ENCODE measurements around the gene FKBP8.

Gene FKBP8

GRCh38 chr19:18518639-18519038 is 24.7 kb downstream of the FKBP8 start:
- no peak for TF ChIP-seq CTCF (IDR thresholded peaks at IDR 0.05; ENCODE audit: low read depth, low read length)
- no peak for TF ChIP-seq MAX (IDR thresholded peaks at IDR 0.05; ENCODE audit: low read depth, low read length)
- TF ChIP-seq POLR2A (IDR thresholded peaks at IDR 0.05; ENCODE audit: extremely low read depth, insufficient read length): no peak
- TF ChIP-seq MYC (IDR thresholded peaks at IDR 0.05; ENCODE audit: low read depth, low read length): no peak
- H3K4me3 ChIP-seq (ENCODE audit: low read depth, low read length): no peak overlapping the region
- no peak for DNase-seq (ENCODE audit: low read depth)

GRCh38 chr19:18517606-18518005 is 25.8 kb downstream of the FKBP8 start:
- H3K4me3 ChIP-seq (ENCODE audit: low read depth, low read length): no peak overlapping the region
- TF ChIP-seq CTCF (IDR thresholded peaks at IDR 0.05; ENCODE audit: low read depth, low read length) (no peak), MYC (IDR thresholded peaks at IDR 0.05; ENCODE audit: low read depth, low read length) (no peak), POLR2A (IDR thresholded peaks at IDR 0.05; ENCODE audit: extremely low read depth, insufficient read length) (no peak)
- no peak for DNase-seq (ENCODE audit: low read depth)

GRCh38 chr19:18515959-18516358 is 27.4 kb downstream of the FKBP8 start:
- TF ChIP-seq MYC (IDR thresholded peaks at IDR 0.05; ENCODE audit: low read depth, low read length) (no peak), POLR2A (IDR thresholded peaks at IDR 0.05; ENCODE audit: extremely low read depth, insufficient read length) (no peak), MAX (IDR thresholded peaks at IDR 0.05; ENCODE audit: low read depth, low read length) (no peak), CTCF (IDR thresholded peaks at IDR 0.05; ENCODE audit: low read depth, low read length) (no peak)
- no peak overlapping the region for H3K4me3 ChIP-seq (ENCODE audit: low read depth, low read length)
- DNase-seq (ENCODE audit: low read depth): no peak

GRCh38 chr19:18514800-18515682 is 28.3 kb downstream of the FKBP8 start:
- TF ChIP-seq MYC (IDR thresholded peaks at IDR 0.05; ENCODE audit: low read depth, low read length) (no peak), MAX (IDR thresholded peaks at IDR 0.05; ENCODE audit: low read depth, low read length) (no peak), CTCF (IDR thresholded peaks at IDR 0.05; ENCODE audit: low read depth, low read length) (no peak), POLR2A (IDR thresholded peaks at IDR 0.05; ENCODE audit: extremely low read depth, insufficient read length) (no peak)
- H3K4me3 ChIP-seq (ENCODE audit: low read depth, low read length): no peak overlapping the region
- peak; percentile 76 for DNase-seq (ENCODE audit: low read depth)

- H3K4me3 ChIP-seq (ENCODE audit: low read depth, low read length): no peak overlapping the region
- no peak for DNase-seq (ENCODE audit: low read depth)
- TF ChIP-seq MYC (IDR thresholded peaks at IDR 0.05; ENCODE audit: low read depth, low read length) (no peak), POLR2A (IDR thresholded peaks at IDR 0.05; ENCODE audit: extremely low read depth, insufficient read length) (no peak), MAX (IDR thresholded peaks at IDR 0.05; ENCODE audit: low read depth, low read length) (no peak), CTCF (IDR thresholded peaks at IDR 0.05; ENCODE audit: low read depth, low read length) (no peak)
Measured at GRCh38 chr19:18513868-18514267, 29.5 kb downstream of the FKBP8 start.
